ENCODE results near the gene A1CF. TPM values are rescaled to one million over a fixed set of nuclear protein-coding genes. Genes with fewer than 3 reads are reported as not detected.
"Not testable (repeated sequence)": the region's sequence is repeated elsewhere in the genome, so short reads cannot be mapped to it uniquely, and the experiment has no call there.

A1CF gene
- total RNA-seq, 1 experiment from 2014 or later = not detected

DNA sequence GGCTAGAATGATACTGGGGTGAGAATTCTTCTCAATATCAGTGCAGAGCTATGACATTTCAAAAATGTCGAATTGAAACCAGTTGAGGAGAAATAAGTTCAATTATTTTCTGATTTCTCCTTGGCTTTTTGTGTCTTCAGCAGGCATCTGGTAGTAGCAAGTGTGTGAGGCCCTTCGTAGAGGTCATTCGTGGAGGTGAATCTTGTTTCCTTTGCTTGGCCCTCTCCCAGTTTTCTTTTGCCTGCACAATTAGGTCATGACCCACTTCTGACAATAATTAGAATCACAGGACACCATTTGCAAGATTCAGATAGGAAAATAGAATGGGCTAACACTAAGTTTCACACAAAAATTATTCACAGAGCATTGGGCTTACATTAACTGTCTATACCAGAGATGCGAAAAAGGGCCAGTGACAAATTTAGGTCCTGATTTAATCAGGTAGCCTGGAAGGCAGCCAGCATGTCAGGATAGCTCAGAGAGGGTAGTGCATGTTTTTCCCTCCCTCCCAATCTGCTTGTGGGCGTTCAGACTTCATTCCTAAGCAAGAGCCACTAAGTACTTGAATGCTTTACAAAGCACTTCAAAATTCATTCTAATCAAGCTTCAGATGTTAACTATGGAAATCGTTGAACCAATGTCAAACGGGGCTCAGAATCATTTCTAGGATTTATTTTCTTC lies 24.0 kb upstream of the A1CF start:
- CTCF ChIA-PET = no interaction called here
- no peak for ATAC-seq

DNA sequence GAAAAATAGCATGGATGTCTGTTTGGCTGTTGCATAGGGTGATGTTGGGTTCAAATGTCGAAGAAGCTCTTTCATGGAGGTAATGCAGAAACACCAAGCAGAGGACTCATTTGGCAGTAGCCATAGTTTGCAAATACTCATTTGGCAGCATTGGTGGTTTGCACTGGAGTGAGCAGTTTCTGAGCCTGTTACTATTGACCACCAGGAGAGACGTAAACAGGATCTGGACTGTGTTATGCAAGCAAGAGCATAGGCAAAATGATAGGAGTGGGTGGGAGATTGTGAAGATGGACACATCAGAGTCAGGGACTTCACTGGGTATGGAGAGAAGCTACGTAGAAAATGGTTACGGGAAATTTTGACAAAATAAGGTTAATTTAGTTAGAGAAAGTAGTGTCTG lies 22.9 kb upstream of the A1CF start:
- H3K79me2 ChIP-seq (ENCODE audit: low read length) = no peaks in the 10 kb centered on the region
- H3K9me3 ChIP-seq (ENCODE audit: low read length) = no peaks in the 10 kb centered on the region
- H3K4me1 ChIP-seq (ENCODE audit: insufficient read depth, low read length) = no peaks in the 10 kb centered on the region
- H3K9ac ChIP-seq (ENCODE audit: low read length) = no peak overlapping the region
- no peak overlapping the region for H2AFZ ChIP-seq (ENCODE audit: low read length)
- H3K4me3 ChIP-seq (ENCODE audit: low read length) = no peak overlapping the region
- no peaks in the 10 kb centered on the region for H3F3A ChIP-seq (ENCODE audit: low read length, unreplicated experiment)
- no peaks in the 10 kb centered on the region for H3K9me2 ChIP-seq (replicated peaks; ENCODE audit: low read length)
- DNase-seq (no peak), ATAC-seq (no peak)
- H3K36me3 ChIP-seq (ENCODE audit: low read depth, low read length) = no peaks in the 10 kb centered on the region
- H3K27me3 ChIP-seq (ENCODE audit: low read length) = peaks cover 7% of the 10 kb centered on the region; the same call in 1 of the 2 replicates
- TF ChIP-seq EZH2 (IDR thresholded peaks at IDR 0.05; ENCODE audit: low read length, unreplicated experiment) (no peak), EZH2phosphoT487 (IDR thresholded peaks at IDR 0.05; ENCODE audit: borderline replicate concordance, low read length) (no peak)
- TF ChIP-seq, protein P1, sequence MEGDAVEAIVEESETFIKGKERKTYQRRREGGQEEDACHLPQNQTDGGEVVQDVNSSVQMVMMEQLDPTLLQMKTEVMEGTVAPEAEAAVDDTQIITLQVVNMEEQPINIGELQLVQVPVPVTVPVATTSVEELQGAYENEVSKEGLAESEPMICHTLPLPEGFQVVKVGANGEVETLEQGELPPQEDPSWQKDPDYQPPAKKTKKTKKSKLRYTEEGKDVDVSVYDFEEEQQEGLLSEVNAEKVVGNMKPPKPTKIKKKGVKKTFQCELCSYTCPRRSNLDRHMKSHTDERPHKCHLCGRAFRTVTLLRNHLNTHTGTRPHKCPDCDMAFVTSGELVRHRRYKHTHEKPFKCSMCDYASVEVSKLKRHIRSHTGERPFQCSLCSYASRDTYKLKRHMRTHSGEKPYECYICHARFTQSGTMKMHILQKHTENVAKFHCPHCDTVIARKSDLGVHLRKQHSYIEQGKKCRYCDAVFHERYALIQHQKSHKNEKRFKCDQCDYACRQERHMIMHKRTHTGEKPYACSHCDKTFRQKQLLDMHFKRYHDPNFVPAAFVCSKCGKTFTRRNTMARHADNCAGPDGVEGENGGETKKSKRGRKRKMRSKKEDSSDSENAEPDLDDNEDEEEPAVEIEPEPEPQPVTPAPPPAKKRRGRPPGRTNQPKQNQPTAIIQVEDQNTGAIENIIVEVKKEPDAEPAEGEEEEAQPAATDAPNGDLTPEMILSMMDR (conservative IDR thresholded peaks at IDR 0.05; ENCODE audit: low read depth, low read length) = no peak
- intact Hi-C loops (cut with micrococcal nuclease) = no loop called here
- H4K20me1 ChIP-seq (ENCODE audit: low read length) = no peaks in the 10 kb centered on the region
- ChIA-PET POLR2A (ENCODE audit: unreplicated experiment) (no interaction called here), CTCF (interaction anchor here (0.5 kb wide), 1 partner anchor 771 kb away, joined by 4 read pairs; no protein-coding TSS in a partner anchor)
- H3K27ac ChIP-seq (ENCODE audit: low read length) = no peak overlapping the region
- H3K4me2 ChIP-seq (ENCODE audit: low read length) = no peak overlapping the region
- BruUV-seq (replicated peaks) = no TSS peak

More for the DNA sequence above, 24.0 kb upstream of the A1CF start:
- Histone ChIP-seq H3K4me1 (ENCODE audit: insufficient read depth, low read length) (no peaks in the 10 kb centered on the region), H3K27me3 (ENCODE audit: low read length) (0 out of 2 replicates have a peak, but pooled peaks cover 7% of the 10 kb centered on the region), H3K9me2 (replicated peaks; ENCODE audit: low read length) (no peaks in the 10 kb centered on the region), H3F3A (ENCODE audit: low read length, unreplicated experiment) (no peaks in the 10 kb centered on the region), H3K4me2 (ENCODE audit: low read length) (no peak overlapping the region), H3K9me3 (ENCODE audit: low read length) (no peaks in the 10 kb centered on the region), H3K79me2 (ENCODE audit: low read length) (no peaks in the 10 kb centered on the region), H2AFZ (ENCODE audit: low read length) (no peak overlapping the region), H4K20me1 (ENCODE audit: low read length) (no peaks in the 10 kb centered on the region), H3K9ac (ENCODE audit: low read length) (no peak overlapping the region), H3K36me3 (ENCODE audit: low read depth, low read length) (no peaks in the 10 kb centered on the region), H3K27ac (ENCODE audit: low read length) (no peak overlapping the region), H3K4me3 (ENCODE audit: low read length) (no peak overlapping the region)
- no TSS peak for BruUV-seq (replicated peaks)
- DNase-seq = no peak
- POLR2A ChIA-PET (ENCODE audit: unreplicated experiment) = no interaction called here
- TF ChIP-seq EZH2 (IDR thresholded peaks at IDR 0.05; ENCODE audit: low read length, unreplicated experiment) (no peak), EZH2phosphoT487 (IDR thresholded peaks at IDR 0.05; ENCODE audit: borderline replicate concordance, low read length) (no peak)
- TF ChIP-seq, protein P1 (conservative IDR thresholded peaks at IDR 0.05; ENCODE audit: low read depth, low read length) = no peak
- intact Hi-C loops (cut with micrococcal nuclease) = no loop called here

DNA sequence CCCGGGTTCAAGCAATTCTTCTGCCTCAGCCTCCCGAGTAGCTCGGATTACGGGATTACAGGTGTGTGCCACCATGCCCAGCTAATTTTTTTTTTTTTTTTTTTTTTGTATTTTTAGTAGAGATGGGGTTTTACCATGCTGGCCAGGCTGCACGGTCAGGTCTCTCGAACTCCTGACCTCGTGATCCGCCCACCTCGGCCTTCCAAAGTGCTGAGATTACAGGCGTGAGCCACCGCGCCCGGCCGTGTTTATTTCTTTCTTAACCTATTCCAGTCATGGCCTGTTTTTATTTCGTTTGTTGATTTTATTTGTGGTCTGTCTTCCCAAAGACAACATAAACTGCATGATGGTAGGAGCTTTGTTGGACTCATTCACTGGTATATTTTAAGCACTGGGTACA lies 20.4 kb upstream of the A1CF start:
- POLR2A ChIA-PET (ENCODE audit: unreplicated experiment) = interaction anchor here (0.7 kb wide), 1 partner anchor 54 kb away, joined by 3 read pairs; no protein-coding TSS in a partner anchor
- H4K20me1 ChIP-seq (ENCODE audit: low read length); DNase-seq; H2AFZ ChIP-seq (ENCODE audit: low read length); H3K27ac ChIP-seq (ENCODE audit: low read length); H3K4me1 ChIP-seq (ENCODE audit: insufficient read depth, low read length); H3K9me2 ChIP-seq (replicated peaks; ENCODE audit: low read length); H3K4me2 ChIP-seq (ENCODE audit: low read length); BruUV-seq (replicated peaks); H3K9me3 ChIP-seq (ENCODE audit: low read length); H3K4me3 ChIP-seq (ENCODE audit: low read length); H3K9ac ChIP-seq (ENCODE audit: low read length); intact Hi-C loops (cut with micrococcal nuclease); CTCF ChIA-PET; H3F3A ChIP-seq (ENCODE audit: low read length, unreplicated experiment); H3K79me2 ChIP-seq (ENCODE audit: low read length); ATAC-seq; H3K36me3 ChIP-seq (ENCODE audit: low read depth, low read length): not testable (repeated sequence)
- H3K27me3 ChIP-seq (ENCODE audit: low read length) = peaks cover 27% of the 10 kb centered on the region
